ENCODE results near the gene DNAJC5. TPM values are rescaled to one million over a fixed set of nuclear protein-coding genes. Genes with fewer than 3 reads are reported as not detected.

Gene DNAJC5
- total RNA-seq, 2 experiments from 2014 or later: 21.4 to 22.5 TPM

DNA sequence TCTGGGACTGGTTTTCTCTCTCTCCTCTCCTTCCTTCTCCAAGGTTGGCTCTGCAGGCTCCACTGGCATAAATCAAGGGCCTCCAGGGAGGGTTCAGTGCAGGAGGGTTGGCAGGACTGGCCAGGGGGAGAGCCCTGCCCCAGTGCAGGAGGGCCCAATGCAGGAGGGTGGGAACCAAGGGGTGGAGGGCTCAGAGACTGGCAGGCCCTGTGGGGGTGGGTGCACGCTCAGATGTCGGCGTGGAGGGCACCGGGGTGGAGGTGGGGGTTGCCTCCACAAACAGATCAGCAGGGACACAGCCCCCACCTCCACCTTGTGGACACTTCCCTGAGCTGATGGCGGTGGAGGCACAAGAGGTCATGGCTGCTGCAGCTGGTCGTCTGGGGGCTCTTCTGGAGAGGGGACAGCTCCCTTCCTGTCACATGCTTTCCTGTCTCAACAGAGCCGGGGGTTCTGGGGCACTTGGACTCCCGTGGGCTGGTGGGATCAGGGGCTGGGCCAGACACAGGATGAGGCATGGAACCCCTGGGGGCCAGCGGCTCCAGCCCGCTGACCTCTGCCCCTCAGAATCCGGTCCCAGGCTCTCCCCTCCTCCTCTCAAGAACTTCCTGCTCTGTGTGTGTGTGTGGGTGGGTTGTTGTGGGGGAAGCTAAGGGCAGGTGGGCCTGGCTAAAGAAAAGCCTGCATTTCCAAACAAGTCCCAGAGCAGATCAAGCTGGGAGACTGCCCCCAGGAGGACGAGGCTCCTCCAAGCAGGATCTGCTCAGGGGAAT is 36.3 kb upstream of the DNAJC5 start:
- peaks cover 0 to 2% of the 10 kb centered on the region in 2 experiments for H3K27me3 ChIP-seq (ENCODE audit: control insufficient read depth in 1 of 2, insufficient read depth in 2 of 2, low read length in 2 of 2)
- TF ChIP-seq, protein P1, sequence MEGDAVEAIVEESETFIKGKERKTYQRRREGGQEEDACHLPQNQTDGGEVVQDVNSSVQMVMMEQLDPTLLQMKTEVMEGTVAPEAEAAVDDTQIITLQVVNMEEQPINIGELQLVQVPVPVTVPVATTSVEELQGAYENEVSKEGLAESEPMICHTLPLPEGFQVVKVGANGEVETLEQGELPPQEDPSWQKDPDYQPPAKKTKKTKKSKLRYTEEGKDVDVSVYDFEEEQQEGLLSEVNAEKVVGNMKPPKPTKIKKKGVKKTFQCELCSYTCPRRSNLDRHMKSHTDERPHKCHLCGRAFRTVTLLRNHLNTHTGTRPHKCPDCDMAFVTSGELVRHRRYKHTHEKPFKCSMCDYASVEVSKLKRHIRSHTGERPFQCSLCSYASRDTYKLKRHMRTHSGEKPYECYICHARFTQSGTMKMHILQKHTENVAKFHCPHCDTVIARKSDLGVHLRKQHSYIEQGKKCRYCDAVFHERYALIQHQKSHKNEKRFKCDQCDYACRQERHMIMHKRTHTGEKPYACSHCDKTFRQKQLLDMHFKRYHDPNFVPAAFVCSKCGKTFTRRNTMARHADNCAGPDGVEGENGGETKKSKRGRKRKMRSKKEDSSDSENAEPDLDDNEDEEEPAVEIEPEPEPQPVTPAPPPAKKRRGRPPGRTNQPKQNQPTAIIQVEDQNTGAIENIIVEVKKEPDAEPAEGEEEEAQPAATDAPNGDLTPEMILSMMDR (IDR thresholded peaks at IDR 0.05): no peak
- ATAC-seq (ENCODE audit: poor library complexity) (no peak), DNase-seq (peak in 1 of 14 experiments; percentile 17)
- H3K4me3 ChIP-seq (ENCODE audit: low read length): no peak overlapping the region
- Mint-ChIP-seq H3K4me3 (no peak overlapping the region), H3K27me3 (no peaks in the 10 kb centered on the region), H3K27ac (peak overlapping the region; percentile 36), H3K9me3 (no peaks in the 10 kb centered on the region), H3K4me1 (ENCODE audit: low read depth) (peaks cover 30% of the 10 kb centered on the region), H3K36me3 (ENCODE audit: low read depth) (peaks cover 12% of the 10 kb centered on the region)
- H3K9me3 ChIP-seq (ENCODE audit: control insufficient read depth in 1 of 2, insufficient read depth in 1 of 2, low read length in 2 of 2): peaks cover 0 to 7% of the 10 kb centered on the region in 2 experiments
- H3K36me3 ChIP-seq (ENCODE audit: insufficient read depth, low read length): peaks cover 7% of the 10 kb centered on the region
- peak overlapping the region in 1 of 2 donors; percentile 42 for H3K27ac ChIP-seq (ENCODE audit: low read depth in 1 of 2, low read length in 2 of 2)
- peaks cover 43% of the 10 kb centered on the region for H3K4me1 ChIP-seq (ENCODE audit: insufficient read depth, low read length)
- CTCF ChIA-PET: interaction anchor here (1.2 kb wide), 1 partner anchor 72 kb away, joined by 4 read pairs; no protein-coding TSS in a partner anchor
- POLR2A ChIA-PET: interaction anchor here (0.6 kb wide), 1 partner anchor 40 kb away, joined by 3 read pairs; no protein-coding TSS in a partner anchor
- intact Hi-C loops (cut with DNase I, micrococcal nuclease): no loop called here

DNA sequence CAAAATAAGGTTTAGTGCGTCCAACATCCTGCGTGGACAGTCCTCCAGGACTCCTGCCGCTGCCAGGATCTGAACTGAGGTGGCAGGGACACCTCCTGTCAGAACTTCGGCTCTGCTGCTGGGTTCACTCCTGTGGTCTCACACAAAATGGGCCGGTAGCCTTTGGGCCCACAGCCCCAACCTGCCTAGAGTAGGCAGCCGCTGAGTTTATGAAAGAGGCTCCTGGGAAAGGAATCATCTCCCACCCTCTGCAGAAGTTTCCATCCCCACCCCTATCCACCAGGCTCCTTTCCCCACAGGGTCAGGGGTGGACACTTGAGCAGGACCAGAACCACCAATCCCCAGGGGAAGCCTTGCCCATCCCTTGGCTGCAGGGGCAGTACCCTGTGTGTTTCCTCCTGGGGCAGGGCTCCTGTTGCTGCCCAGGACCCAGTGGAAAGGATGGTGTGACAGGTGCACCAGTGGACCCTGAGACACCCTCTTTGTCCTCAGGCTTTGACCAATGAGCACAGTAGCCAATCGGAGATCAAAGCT is 35.7 kb upstream of the DNAJC5 start:
- peaks cover 43% of the 10 kb centered on the region for H3K4me1 ChIP-seq (ENCODE audit: insufficient read depth, low read length)
- TF ChIP-seq, protein P1 (IDR thresholded peaks at IDR 0.05): no peak
- CTCF ChIA-PET: interaction anchor here (1.2 kb wide), 1 partner anchor 73 kb away, joined by 4 read pairs; no protein-coding TSS in a partner anchor

DNA sequence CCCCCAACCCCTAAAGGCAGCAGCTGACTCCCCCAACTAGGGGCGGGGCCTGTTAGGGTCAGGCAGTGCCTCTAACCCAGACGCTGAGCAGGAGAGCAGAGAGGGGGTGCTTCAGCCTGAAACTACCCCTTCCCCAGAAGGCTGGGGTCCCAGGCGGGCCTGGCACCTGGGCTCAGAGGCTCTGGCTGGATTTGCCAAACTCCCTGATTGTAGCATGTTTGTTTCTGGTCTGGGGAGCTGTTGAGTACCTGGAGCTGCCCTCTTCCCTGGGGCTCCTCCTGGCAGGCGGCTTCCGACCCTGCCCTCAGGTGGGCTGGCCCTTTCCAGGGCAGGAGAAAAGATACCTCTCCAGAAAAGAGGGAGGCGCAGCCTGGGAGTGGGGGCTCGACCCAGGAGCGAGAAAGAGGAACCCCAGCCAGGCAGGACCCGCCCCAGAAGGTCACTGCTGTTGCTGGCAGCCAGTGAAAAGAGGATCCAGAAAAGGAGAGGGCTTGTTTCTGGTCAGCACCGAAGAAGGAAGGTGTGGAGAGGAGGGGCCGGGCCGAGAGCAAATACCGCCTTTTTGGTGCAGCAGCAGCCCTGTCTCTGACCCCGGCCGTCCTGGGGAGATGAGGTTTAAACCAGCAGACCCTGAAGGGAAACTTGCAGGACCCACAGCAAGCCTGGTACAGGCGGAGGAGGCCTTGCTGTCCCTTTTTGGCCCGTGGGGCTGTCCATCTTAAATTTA is 34.4 kb upstream of the DNAJC5 start:
- H3K27me3 Mint-ChIP-seq: no peaks in the 10 kb centered on the region
- no peak overlapping the region for H3K27ac Mint-ChIP-seq
- ChIA-PET CTCF (no interaction called here), POLR2A (no interaction called here)
- Histone ChIP-seq H3K4me3 (ENCODE audit: low read length) (no peak overlapping the region), H3K27ac (ENCODE audit: low read depth in 1 of 2, low read length in 2 of 2) (no peak overlapping the region), H3K4me1 (ENCODE audit: insufficient read depth, low read length) (peaks cover 43% of the 10 kb centered on the region), H3K27me3 (ENCODE audit: control insufficient read depth in 1 of 2, insufficient read depth in 2 of 2, low read length in 2 of 2) (no peaks in the 10 kb centered on the region), H3K9me3 (ENCODE audit: control insufficient read depth in 1 of 2, insufficient read depth in 1 of 2, low read length in 2 of 2) (peaks cover 0 to 7% of the 10 kb centered on the region in 2 experiments), H3K36me3 (ENCODE audit: insufficient read depth, low read length) (peaks cover 7% of the 10 kb centered on the region)
- DNase-seq (peak in 2 of 14 experiments; percentile 21 to 39), ATAC-seq (ENCODE audit: poor library complexity) (no peak)
- H3K4me3 Mint-ChIP-seq: no peak overlapping the region
- TF ChIP-seq, protein P1 (IDR thresholded peaks at IDR 0.05): no peak
- intact Hi-C loops (cut with DNase I, micrococcal nuclease): loop anchor here in 1 of 2 experiments (5.0 to 10.0 kb wide), 2 partner anchors 73 to 206 kb away; partner anchors contain the start of genes RTEL1 and STMN3
- H3K36me3 Mint-ChIP-seq (ENCODE audit: low read depth): peaks cover 23% of the 10 kb centered on the region
- H3K4me1 Mint-ChIP-seq (ENCODE audit: low read depth): peaks cover 44% of the 10 kb centered on the region
- H3K9me3 Mint-ChIP-seq: no peaks in the 10 kb centered on the region

More for the DNA sequence above, 35.7 kb upstream of the DNAJC5 start:
- H3K36me3 ChIP-seq (ENCODE audit: insufficient read depth, low read length): peaks cover 7% of the 10 kb centered on the region
- intact Hi-C loops (cut with DNase I, micrococcal nuclease): no loop called here
- no peak overlapping the region for H3K4me3 ChIP-seq (ENCODE audit: low read length)
- peak overlapping the region; percentile 36 for H3K27ac Mint-ChIP-seq
- H3K36me3 Mint-ChIP-seq (ENCODE audit: low read depth): peaks cover 18% of the 10 kb centered on the region
- peaks cover 0 to 7% of the 10 kb centered on the region in 2 experiments for H3K9me3 ChIP-seq (ENCODE audit: control insufficient read depth in 1 of 2, insufficient read depth in 1 of 2, low read length in 2 of 2)
- H3K27ac ChIP-seq (ENCODE audit: low read depth in 1 of 2, low read length in 2 of 2): peak overlapping the region in 1 of 2 donors; percentile 42
- H3K27me3 ChIP-seq (ENCODE audit: control insufficient read depth in 1 of 2, insufficient read depth in 2 of 2, low read length in 2 of 2): peaks cover 0 to 2% of the 10 kb centered on the region in 2 experiments
- DNase-seq (no peak), ATAC-seq (ENCODE audit: poor library complexity) (no peak)
- H3K4me3 Mint-ChIP-seq: no peak overlapping the region
- no peaks in the 10 kb centered on the region for H3K9me3 Mint-ChIP-seq
- POLR2A ChIA-PET: no interaction called here
- peaks cover 36% of the 10 kb centered on the region for H3K4me1 Mint-ChIP-seq (ENCODE audit: low read depth)
- H3K27me3 Mint-ChIP-seq: no peaks in the 10 kb centered on the region
